ENCODE results near the gene CACNG4.

The CACNG4 gene

DNA sequence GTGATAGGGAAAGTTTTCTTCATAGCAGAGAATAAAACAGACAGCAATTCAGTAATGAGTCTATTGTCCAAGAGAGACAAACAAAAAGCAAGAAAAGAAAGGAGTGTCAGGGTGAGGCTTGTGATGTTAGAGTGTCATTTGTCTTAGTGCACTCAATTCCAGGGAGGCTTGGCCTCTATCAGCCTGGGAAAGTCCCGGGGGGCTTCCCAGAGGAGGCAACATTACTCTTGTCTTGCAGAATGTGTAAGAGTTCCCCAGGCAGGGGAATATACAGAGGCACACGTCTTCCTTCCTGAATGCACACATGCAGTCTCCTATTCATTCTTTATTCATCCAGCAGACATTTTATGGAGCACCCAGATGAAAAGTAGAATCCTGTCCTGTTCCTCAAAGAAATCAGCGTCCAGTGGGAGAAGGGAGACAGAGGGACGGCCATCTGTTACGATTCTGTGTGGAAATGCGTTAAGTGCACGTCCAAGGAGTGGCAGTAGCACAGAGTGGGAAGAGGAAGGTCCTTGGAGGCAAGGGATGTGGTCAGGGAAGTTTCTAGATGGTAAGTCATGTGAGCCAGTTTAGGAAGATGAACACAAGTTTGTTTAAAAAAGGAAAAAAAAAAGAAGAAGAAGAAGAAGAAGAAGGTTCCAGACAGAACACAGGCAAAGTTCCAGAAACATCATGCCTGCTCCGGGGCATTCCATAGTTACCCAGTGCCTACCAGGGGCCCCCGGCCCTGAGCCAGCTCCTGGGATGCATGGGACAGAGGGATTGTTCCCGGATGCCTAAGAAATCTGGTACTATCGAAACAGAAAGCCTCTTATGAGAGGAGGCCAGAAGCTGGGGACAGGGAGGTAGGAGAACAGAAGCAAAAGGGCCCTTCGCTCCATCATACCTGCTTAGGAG, 21.1 kb downstream of the CACNG4 start:
- DNase-seq (ENCODE audit: low read depth), result no peak

GRCh38 chr17:66986659-66987058, 22.2 kb downstream of the CACNG4 start:
- DNase-seq (ENCODE audit: low read depth), result no peak

GRCh38 chr17:66987059-66987616, 22.6 kb downstream of the CACNG4 start:
- DNase-seq (ENCODE audit: low read depth), result no peak

- DNase-seq (ENCODE audit: low read depth), result no peak
Observed at GRCh38 chr17:66988069-66988798, 23.7 kb downstream of the CACNG4 start.

DNA sequence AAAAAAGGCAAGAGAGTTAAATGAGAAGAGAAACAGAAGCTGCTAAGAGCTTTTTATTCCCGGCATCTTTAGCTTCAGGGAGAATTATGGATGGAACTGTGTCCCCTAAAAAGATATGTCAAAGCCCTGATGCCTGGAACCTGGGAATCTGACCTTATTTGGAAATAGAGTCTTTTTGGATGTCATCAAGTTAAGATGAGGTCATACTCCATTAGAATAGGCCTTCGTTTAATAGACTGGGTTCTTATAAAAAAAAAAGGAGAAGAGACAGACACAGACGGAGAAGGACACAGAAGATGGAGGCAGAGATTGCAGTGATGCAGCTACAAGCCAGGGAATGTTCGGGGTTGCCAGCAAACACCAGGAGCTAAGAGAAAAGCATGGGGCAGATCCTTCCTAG, 24.6 kb downstream of the CACNG4 start:
- no peak for DNase-seq (ENCODE audit: low read depth)

DNA sequence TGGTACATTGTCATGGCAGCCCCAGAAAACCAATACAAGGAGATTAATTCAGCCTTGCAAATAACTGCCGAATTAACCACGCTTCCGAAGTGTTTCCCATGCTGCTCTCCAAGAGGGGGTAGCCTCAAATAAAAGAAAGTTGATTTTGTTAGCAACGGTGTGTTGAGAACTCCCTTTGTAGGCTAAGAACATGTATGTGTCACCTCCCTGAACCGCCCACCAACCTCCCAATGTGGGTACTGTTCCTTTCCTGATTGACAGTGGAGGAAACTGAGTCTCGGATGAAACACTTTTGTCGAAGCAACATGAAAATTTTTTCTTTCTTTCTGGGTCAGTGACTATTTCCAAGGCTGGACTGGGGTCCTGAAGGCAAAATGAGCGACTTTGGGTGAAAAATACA, 25.1 kb downstream of the CACNG4 start:
- DNase-seq (ENCODE audit: low read depth), result no peak

DNA sequence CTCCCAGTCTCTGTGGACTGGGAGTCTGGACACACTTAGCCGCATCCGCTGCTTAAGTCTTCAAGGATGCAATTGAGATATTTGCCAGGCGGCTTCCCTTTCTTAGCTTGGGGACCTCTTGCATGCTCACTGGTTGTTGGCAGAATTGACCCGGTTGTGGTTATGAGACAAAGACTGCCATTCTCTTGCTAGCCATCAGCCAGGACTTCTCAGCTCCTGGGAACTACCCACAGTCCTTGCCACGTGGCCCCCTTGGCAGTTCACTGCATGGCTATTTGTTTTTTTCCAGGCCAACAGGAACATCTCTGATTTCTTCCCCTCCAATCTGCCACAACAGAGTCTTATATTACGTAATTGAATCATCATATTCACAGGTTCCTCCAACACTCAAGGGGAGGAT, 25.5 kb downstream of the CACNG4 start:
- no peak for DNase-seq (ENCODE audit: low read depth)

- DNase-seq (ENCODE audit: low read depth), result no peak
Observed at GRCh38 chr17:66992911-66993442, 28.5 kb downstream of the CACNG4 start.

GRCh38 chr17:66994361-66994760, 29.9 kb downstream of the CACNG4 start:
- DNase-seq (ENCODE audit: low read depth), result no peak

DNA sequence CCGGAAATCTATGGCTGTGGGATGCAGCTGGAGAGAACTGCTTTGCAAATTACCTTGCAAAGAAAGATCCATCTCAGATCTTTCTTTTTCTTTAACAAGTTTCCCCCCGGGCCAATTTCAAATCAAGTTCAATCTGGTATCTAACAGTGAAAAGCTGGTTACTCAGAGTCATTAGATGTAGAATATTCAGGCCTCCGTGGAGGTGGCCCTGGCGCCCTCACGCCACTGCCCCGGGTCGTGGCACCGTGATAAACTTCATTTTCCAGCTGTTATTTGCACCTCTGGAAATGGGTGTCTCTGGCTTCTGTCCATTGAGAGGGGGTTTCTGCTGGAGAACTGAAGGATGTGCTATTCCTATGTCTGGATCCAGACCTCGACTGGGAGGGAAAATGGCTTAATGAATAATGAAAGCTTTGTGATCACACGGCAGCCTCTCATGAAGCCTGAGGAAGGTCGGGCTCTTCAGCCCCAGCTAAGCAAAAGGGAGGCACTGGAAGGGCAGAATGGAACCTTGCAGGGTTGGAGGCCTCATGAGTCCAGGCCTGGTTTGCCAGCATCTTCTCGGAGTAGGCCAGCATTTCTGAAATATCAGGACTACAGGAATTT, 30.5 kb downstream of the CACNG4 start:
- DNase-seq (ENCODE audit: low read depth), result no peak

DNA sequence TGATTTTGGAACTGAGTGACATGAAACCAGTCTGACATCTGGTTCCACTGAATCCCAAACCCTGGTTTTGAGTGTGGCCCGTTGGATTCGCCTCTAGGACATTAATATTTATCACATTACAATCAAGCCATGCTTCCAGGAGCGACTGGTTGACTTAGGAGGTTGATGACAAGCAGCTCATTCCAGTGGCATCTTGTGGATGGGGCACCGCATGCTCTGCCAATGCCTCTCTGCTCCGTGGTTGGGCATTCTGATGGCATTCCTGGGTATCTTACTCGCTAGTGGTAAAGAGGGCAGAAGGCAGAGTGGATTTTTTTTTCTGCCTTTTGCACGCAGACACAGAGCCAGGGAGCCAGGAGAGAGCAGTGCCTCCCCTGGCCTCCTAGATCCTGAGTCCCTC, 31.4 kb downstream of the CACNG4 start:
- no peak for DNase-seq (ENCODE audit: low read depth)

- no peak for DNase-seq (ENCODE audit: low read depth)
Observed at GRCh38 chr17:66996926-66997325, 32.4 kb downstream of the CACNG4 start.

DNA sequence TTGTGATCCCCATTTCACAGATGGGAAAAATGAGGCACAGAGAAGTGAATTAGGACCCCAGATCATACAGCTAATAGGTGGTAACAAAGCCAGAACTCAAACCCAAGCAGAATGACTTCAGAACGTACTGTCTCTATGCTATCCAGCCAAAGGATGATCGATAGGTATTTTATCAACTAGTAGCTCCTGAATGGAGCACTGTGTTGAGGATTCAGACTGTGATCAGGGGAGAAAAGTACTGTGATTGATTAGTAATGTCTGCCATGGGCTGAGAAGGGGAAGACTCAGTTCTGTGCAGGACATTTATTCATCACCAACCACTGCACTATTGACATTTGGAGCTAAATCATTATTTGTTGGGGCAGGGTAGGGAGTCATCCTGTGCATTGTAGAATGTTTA, 38.7 kb downstream of the CACNG4 start:
- no peak for DNase-seq (ENCODE audit: low read depth)

GRCh38 chr17:67004181-67004580, 39.7 kb downstream of the CACNG4 start:
- DNase-seq (ENCODE audit: low read depth), result no peak

DNA sequence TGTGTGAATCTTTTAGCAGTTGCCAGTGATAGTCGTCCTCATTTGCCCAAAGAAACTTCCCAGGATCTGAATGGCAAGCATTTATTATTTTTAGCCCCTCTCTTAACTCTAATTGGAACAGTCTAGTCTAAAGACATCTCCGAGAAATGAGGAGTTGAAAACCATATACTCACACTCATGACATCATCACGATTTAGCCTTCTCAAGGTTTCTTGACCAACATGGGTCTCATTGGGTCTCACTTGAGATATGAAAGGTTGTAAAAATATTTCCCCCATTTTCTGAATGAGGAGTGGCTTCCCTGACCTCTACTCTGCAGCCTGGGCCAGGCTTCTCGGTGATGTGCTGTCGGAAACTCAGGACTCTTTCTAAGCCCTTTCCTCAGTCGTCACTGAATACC, 42.8 kb downstream of the CACNG4 start:
- DNase-seq (ENCODE audit: low read depth), result no peak

DNA sequence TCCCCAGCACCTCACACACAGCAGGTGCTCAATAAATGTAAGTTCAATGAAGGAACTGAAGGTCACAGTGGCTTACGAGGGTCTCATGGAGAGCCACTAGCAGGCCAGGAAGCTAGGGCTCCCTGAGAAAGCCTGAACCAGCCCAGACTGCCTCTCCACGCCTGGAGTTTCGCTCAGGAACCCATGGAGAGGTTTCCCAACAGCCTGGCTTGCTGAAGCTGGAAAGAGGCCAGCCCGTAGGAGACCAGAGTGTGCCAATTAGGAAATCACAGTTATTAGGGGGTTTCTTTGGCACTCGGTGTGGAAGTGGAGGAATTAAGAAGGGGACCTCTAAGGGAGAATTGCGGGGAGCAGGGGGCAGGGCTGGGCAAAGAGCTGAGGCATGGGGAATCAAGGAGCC, 43.6 kb downstream of the CACNG4 start:
- no peak for DNase-seq (ENCODE audit: low read depth)

- no peak for DNase-seq (ENCODE audit: low read depth)
Observed at GRCh38 chr17:67011527-67012175, 47.1 kb downstream of the CACNG4 start.

DNA sequence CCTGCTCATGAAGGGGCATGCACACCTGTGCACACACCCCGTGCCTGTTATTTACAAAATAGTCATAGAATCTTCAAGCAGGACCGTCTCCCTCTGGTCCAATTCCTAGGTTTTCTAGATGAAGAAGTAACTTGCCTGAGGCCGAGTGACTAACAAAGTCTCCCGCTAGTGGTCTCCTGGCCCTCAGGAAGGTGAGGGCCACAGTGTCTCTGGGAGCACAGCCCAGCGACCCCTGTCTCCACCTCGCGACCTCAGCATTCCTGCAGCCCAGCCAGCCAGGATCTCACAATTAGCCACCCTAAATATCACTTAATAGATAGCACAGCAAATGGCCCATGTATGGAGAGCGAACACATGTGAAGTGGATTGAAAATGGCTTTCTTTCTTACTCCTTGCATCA, 49.4 kb downstream of the CACNG4 start:
- no peak for DNase-seq (ENCODE audit: low read depth)

DNA sequence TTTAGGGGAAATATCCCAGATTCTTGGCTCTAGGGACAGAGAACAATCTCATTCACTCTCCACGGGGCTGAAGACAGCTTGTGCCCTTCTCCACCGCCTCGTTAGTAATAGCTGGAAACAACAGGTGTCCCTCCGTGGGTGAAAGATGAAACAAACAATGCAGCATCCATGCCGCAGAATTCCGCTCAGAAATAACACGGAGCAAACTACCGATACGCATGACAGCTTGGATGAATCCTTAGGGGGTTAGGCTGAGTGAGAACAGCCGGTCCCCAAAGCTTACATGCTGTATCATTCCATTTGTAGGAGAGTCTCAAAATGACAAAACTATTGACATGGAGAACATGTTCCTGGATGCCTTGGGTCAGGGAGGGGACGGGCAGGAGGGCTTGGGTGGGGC, 50.5 kb downstream of the CACNG4 start:
- DNase-seq (ENCODE audit: low read depth), result no peak

GRCh38 chr17:67016039-67016762, 51.7 kb downstream of the CACNG4 start:
- no peak for DNase-seq (ENCODE audit: low read depth)

DNA sequence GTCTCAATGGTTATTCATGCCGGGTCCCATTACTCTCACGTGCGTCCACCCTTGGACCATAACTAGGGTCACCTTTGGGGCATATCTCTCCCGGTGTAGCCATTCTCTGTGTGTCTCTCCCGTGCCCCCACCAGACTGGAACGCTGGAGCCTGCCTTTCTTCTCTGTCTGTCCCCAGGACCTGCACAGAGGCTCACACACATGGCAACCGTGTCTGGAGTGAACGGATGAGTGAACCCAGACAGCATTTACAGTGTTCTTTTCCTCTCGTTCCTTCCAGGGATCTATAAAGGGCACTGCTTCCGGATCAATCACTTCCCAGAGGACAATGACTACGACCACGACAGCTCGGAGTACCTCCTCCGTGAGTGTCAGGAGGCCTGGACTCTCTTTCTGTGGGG, 53.4 kb downstream of the CACNG4 start:
- DNase-seq (ENCODE audit: low read depth), result no peak
